NCI-H446 treated with DMSO at 0.1 percent for 48 hours (cell line): Measurements from ENCODE around the gene ARHGAP19.

Experiments
- DNase-seq: peaks from one replicate; lab custom pipeline; 2025; lab: John Stamatoyannopoulos, UW

ARHGAP19 gene

DNA sequence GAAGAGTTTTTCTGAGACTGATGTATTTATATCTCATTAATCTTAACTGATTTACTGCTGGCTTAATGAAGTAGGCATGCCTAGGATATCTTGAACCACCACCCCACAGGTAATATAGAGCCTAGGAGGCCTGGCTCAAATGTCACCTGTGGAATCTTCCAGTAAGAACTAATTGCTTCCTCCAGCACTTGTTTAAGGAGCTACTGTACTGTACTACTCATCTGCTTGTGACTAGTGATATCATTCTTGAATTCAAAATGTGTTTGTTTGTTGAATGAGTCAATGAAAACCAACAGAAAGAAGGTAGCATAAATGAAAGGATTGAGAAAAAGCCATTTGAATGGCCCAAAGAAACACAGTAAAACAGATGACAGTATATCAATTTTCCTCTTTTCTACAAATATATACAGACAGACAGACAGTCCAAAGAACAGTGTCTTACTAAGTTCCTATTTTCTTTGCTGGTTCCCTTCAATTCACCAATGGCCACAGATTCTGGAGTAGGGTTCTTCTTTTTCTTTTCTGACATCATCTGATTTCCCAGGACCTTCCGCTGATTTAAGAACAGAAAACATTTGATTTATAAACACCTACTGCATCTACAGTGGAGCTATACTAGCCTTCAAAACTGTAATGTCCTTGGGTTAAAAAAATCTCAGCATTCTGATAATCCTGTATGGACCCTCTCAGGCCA, 63.0 kb downstream of the ARHGAP19 start:
- DNase-seq = no peak

DNA sequence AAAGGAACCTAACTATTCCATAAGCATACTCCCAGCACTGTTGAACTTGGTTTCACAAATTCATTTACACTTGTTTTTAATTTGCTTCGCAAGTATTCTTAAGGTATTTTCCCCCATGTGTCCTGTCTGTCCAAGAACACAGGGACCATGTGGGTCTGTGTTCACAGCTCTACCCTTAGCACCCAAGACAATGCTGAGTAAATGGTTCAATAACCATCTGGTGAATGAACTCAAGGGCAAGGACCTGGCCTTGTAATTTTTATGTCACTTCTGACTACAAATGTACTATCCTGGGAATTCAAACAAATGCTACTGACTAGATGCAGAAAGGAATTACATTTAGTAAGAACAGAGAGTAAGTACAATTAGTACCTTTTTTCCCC, 63.7 kb downstream of the ARHGAP19 start:
- DNase-seq = no peak

DNA sequence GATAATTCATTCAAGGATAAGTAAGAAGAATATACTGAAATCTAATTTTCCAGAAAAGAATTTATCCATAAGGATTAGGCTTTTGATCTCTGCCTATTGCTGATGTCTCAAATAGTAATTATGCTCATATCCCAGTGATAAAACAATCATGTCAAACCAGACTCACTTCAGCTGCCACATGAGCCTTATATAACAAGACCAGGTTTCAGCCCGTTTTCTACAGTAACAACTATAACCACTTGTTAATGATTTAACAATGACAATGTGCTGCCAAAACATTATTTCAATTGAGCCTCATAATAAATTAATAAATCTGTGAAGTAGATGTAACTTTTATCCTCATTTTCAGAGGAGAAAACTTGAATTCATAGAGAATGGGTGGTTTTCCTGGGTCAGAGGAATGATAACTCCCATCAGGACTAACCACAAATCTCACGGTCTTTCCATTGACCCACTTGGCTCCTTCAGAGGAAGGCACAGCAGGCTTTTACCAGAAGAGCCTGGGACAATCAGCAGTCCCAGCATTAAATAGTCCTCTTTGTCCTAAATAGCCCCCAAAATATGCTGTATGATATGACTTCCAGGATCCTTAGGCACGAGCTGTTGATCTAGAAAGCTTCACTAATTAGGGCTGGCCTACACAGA, 64.2 kb downstream of the ARHGAP19 start:
- no peak for DNase-seq

DNA sequence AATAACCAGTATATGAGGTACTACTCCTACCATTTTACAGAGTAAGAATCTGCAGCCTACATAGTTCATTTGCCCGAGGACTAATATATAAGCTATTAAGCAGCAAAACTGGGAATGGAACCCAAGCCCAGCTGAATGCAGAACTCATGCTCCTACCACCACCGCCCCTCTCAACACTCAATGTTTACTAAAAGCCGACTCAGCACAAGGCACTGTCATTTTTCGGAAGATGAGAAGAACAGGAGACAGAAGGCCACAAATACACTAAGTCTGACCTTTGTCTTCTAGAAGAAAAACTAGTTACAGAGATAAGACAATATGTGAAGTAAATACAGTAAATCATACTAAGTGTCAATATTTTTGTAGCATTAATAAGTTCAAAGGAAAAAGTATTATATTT, 66.0 kb downstream of the ARHGAP19 start:
- DNase-seq = no peak

DNA sequence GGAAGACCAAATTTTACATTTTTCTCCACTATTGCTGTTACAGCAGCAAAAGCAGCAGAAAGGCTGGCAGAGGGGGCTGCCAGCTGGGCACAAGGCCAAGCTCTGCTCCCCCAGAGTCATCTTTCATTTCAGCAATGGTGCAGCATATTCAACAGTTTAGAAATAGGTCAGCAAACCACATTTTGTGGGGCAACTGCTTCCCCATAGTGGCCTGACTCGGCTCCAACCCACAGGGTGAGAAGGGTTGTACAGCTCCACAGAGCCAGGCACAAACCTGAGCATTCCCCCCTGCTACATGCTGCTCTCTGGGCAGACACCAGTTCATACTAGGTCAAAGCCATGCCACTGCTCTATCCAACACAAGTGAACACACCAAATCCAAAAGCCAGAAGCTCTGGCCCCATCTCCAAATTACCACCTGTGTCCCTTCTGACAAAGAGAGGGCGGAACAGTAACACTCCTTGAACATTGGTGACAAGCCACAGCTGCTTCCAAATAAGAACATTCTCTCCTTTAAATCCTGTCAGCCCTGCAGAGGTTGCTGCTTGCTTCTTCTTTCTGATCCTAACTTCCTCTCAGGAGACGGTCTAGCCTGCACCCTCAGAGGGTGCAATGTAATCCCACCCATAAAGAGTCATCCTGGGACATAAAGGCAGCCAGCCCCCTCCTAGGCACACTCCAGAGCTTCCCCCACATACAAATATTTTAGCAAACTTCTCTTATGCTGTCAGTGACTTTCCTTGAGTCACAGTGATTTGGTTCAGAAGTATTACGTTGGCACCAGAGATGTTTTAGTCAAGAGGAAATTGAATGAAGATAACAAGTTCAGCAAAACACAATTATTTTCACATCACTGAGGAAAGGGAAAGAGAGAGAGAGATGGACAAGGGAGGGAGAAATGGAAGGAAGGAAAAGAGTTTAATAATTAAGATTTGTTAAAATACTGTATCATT, 67.7 kb downstream of the ARHGAP19 start:
- no peak for DNase-seq

DNA sequence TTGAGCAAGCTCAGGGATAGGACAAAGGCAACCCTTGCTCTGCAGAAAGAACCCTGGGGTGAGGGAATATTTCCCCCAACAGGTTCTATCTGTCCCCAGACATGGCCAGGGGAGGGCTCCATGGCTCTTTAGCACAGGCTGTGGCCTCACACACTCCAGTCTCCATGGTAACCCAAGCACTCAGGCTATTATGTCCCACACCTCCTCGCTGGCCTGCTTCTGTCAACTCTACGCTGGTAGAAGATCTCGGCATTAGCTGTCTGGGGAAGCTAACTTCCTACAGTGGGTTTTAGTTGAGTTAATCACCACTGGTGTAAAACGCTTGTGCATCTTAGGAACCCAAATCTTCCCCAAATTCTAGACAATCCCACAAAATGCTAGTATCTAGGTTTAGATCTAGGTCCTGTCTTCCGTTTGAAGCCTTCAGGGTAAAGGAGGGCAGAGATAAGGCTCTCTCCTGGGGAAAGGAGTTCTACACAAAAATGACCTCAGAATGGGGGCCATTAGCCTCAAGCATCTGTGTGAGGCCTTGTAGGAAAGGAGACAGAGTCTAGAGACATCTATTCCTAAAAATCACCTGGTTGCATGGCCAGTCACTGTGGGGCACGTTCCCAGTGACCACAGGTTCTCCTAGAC, 70.0 kb downstream of the ARHGAP19 start:
- no peak for DNase-seq

DNA sequence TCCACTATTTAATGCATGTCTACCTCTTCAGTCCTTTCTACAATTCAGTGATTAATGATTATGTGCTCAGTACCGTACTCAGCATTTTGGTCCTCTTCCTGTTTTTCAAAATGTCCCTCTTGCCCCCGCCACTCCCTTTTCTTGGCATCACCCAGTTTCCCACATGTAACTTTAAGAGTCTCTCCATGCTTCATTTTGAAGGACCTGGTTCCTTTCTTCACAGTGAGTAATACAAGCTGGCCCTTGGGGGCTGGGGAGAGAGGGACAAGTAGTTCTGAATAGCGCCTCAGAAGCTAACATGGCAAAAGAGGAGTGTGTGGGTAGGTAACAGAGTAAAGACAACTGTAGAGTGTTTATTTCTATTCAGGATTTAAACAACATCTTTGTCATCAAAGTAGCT, 72.1 kb downstream of the ARHGAP19 start:
- no peak for DNase-seq

DNA sequence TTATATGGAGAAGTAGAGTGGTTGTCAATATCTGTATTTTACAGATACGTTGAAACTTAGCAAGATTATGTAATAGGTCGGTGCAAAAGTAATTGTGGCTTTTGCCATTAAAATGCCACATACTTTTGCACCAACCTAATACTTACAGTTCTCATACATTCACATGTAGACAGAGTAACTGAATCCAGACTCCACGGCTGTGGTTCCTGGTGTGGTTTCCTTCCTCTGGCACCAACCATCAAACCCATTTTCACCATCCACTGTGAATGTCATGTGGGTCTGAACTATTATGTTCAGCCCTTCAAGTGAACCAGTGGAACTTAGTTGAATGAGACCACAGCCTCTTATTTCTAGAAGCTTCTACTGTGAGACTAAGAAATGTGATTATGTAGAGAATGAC, 75.1 kb downstream of the ARHGAP19 start:
- no peak for DNase-seq

DNA sequence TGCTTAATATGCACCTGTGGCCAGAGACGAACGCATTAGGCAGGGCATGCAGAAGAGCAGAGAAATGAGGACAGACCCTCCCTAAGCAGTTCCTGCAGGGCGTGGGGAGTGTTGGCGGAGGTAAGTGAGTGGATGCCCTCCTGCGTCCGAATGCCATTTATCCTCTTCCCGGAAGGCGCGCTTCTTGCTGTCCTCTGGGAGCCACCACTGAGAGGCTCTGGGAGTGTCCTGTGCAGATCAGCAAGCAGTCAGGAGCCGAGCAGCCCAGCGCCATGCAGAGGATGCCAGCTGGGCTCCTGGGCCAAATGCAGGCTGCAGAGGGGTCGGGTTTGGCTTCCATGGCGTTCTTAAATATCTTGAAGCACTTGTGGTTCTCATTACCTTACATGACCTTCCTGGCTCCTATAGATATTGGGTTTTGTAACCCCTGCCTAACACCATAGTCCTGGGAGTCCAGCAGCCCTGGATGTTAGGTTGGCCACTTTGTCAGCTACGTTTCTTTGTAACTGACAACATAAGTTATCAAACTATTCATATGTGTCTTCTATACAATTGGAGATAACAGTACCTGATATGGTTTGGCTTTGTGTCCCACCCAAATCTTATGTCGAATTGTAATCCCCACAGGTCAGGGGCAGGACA, 76.7 kb downstream of the ARHGAP19 start:
- DNase-seq = no peak

DNA sequence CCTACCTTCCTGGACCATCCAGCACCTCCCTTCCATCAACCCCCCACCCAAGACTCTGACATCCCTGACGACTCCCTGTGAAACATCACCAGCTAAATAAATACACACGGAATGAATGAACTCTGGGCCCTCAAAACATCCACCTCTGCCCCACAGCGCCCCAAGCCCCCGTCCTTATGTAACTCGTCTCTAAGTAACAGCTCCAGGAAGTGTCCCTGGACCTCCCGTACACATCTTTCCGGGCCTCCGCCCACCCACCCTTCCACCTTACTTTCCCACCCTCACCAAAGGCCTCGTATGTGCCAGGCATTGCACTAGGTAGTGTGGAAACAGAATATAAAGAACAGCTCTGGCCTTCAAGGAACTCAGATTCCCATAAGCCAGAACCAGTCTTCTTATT, 79.0 kb downstream of the ARHGAP19 start:
- DNase-seq = no peak

DNA sequence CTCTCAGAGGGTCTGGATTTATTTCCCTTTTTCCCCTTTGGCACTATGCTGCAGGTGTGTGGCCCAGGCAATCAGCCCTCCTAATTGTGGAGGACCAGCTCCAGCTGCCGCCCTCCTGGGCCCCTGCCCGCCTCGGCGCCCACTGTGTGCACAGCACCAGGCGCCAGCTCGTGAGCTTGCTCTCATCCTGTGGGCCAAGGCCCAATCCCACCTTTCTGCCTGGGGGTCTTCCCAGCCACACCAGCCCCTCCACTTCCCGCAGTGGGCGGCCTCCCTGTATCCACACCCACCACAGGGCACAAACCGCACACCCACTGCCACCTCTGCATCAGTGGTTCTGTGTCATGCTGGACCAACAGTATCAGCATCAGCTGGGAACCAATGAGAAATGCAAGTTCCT, 81.2 kb downstream of the ARHGAP19 start:
- DNase-seq = no peak

DNA sequence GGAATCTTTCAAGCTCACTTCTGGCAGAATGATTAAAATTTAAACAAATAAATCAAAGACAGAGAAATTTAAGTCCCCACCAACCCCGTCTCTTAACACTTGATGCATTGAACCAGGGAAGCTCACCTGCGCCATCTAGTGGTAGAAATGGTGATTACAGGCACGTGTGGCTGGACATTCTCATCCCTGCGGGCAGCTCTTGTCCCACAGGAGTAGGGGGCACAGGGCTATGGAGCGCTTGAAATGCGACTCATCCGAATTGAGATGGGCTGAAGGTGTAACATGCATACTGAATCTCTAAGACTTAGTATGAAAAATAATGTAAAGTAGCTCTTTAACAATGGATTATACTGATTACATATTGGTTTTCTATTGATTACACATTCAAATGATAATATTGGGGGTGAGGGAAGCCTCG, 81.9 kb downstream of the ARHGAP19 start:
- DNase-seq = no peak

DNA sequence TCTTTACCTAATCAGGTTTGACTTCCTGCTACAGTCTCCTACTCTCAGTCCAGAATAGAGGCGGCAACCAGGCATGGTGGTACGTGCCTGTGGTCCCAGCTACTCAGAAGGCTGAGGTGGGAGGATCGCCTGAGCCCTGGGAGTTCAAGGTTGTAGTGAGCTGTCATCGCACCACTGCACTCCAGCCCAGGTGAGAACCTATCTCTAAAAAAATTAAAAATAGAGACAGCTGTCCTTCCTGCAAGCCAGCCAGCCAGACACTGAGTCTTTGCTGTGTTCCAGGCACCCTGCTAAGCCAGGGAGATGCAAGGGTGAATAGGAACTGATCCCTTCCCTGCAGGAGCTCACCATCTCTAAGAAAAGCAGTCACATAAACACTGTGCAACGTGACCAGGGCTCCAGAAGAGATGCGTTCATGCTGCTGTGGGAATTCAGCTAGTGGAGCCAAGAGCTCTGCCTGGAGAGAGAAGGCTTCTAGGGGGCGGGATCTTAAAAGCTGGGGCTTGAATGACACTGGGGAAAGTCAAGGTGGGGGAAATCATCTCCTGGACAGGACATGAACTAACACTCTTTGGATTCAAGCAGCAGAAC, 84.6 kb downstream of the ARHGAP19 start:
- no peak for DNase-seq

DNA sequence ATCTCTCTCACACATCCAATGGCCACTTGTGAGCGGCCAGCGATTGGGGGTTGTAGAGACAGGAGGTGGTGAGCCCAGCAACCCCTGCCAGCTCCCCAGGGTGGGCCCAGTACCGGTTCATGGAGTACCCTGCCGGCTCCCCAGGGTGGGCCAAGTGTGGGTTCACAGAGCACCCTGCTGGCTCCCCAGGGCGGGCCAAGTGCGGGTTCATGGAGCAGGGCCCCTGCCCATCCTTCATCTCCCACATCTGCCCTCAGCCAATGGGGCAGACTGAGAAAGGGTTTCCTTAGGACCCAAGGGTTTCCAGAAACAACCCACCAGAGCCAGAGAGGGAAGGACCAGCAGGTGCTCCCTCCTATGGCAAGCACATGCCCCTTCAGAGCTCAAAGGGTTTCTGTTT, 85.3 kb downstream of the ARHGAP19 start:
- no peak for DNase-seq

DNA sequence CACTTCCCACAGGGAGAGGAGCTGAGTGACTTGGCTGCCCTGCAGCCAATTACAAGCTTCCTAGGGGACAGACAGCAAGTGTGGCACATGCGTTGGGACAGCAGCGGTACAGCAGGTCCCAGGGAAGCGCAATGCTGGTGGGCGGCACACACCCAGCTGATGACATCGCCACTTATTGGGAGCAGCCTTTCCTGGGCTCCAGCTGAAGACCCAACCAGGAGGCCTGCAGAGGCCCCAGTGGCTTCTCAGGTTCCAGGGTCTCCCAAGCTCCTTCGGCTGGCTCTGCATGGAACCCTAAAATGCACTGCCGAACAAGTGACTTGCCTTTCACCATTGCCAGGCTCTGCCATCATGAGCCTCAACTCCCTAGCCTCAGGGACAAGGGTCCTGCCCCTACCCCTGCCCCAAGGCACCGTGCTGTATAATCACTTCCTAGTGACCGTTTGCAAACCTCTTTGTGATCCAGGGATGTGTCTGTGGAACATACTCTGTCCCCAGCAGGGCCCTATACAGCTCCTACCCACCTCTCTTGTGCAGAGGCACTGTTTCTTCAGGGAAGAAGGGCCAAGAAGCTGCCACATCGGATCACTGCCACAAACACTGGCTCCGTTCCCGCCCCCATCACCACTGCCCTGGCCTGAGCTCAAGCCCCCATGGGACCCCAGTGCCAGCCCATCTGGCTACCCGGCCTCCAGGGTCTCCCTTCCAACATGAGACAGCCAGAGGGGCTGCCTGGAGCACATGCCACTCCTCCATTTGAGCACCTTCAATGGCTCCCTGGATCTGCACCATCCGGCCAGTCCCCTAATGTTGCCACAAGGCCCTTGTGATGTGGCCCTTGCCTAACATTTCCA, 87.4 kb downstream of the ARHGAP19 start:
- no peak for DNase-seq

DNA sequence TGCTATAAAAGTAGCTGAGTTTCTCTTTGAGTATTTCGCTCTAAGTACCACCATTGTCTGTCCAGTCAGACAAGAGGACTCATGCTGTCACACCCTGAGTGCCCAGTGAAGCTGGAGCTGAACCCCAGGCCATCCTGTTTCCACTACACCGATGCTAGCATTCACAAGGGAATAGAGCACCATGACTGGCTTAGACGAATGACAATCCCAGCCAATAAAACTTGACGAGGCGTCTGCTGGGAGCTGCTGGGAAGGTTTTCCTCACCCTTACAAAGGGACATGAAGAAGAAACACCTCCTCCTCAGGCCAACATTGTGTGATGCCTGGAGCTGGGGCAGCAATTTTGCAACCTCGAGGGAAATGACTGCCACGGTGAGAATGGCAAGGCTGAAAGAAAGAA, 89.2 kb downstream of the ARHGAP19 start:
- no peak for DNase-seq

DNA sequence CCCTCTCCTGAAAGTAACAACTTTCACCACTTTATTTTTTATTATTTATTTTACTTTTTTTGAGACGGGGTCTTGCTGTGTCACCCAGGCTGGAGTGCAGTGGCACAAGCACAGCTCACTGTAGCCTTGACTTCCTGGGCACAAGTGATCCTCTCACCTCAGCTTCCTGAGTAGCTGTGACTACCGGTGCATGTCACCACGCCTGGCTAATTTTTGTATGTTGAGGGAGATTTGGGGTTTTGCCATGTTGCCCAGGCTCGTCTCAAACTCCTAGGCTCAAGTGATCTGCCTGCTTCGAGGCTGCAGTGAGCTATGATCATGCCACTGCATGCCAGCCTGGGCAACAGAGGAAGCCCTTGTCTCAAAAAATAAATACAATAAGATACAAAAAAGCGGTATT, 91.8 kb downstream of the ARHGAP19 start:
- DNase-seq = no peak

DNA sequence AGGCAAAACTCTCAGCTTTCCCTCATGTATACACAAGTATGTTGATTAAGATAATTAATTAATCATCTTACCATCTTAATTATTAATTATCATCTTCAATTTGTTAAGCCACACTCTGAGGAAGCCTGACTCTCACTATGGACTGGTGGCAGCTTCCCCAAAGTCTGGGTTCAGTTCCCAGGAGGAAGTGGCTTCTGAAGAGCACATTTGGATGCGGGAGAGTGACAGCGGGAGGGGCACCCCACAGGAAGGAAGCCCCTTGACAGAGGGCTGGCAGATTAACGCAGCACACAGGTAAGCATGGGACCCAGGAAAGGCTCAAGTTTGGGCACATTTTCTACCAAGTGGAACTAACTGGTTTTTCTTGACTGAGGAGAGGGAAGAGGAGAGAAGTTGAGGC, 93.3 kb downstream of the ARHGAP19 start:
- no peak for DNase-seq

DNA sequence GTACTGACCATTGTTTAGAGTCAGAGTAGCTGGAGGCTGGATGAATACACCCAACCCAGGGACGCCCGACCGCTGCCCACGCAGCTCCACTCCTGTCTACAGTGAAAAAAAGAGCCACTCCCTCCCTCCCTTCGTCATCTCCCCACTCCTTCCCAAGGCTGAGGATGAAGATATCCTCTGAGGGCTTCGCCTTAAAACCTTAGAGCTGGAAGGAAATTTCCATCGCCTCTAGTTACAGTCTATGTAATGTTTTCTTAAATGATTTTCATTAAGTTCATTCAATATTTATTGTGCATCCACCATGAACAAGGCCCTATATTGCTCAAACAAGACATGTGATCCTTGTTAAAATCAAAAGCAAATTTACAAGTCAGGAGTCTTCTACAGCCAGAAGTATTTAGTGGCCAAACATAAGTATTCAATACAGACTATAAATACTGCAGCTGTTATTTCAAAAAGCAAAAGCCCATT, 95.4 kb downstream of the ARHGAP19 start:
- no peak for DNase-seq

DNA sequence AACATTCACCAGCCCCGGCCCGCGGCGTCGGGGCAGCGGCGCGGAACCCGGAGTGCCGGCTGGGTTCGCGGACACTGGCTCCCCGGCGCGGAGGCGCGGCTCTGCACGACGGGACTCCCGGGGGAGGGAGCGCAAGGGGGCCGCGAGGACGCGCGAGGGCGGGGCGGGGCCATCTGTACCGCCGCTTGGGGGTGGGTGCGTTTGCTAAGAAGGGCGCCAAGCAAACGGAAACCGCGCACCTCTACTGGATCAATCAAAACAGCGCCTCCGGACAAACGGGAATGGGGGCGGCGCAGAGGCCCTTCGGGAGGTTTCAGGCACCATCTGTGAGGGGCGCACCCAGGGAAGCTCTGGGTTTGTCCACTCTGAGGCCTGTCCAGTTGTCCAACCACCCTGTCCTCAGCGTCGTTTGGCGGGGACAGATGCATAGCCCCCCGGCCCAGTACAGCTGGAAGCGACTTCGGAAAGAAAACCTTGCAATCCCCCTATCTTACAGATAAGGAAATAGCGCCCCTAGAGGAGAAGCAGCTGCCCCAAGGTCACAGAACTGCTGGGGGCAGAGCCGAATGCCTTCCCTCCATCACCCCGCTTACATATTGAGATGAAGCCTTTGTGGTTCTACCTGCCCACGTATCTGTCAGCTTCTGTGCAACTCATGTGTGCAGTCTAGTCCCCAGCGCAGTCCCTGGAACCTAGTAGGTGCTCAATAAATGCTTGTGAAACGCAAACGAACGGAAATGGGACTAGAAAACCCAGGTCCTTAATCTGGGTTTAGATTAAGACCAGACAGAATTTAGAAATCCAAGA, 96.0 kb downstream of the ARHGAP19 start:
- DNase-seq = no peak
